ENCODE data around the gene LEMD1. TPM values are rescaled to one million over a fixed set of nuclear protein-coding genes. Genes with fewer than 3 reads are reported as not detected.

The LEMD1 gene
- total and polyA plus RNA-seq, 5 donors from 2014 or later: not detected

DNA sequence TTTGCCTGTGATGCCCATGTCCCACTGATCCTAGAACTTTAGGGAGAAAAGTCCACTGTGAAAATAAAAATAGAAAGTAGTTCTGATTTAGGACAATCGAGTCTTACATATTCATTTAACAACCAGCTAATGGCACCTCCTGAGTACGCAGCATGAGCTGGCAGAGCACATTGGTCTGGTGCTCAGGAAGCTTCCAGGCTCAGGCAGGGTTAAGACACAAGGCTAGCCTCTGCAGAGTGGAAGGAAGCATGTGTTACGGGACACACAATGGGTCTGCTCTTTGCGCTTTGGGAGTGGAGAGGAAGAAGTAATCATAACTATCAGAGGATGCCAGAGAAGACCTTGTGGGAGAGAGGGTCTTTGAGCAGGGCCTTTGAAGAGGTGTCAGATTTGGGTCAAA, 61.0 kb downstream of the LEMD1 start:
- H3K9me3 Mint-ChIP-seq: no peaks in the 10 kb centered on the region
- ATAC-seq (ENCODE audit: low read depth in 2 of 2) (no peak), DNase-seq (no peak)
- no peaks in the 10 kb centered on the region for H3K9me3 ChIP-seq (ENCODE audit: control insufficient read depth in 2 of 2, low read length in 2 of 2)
- H3K36me3 Mint-ChIP-seq: no peaks in the 10 kb centered on the region
- H3K4me1 ChIP-seq (ENCODE audit: control insufficient read depth, insufficient read depth, low read length, poor library complexity, severe bottlenecking): no peaks in the 10 kb centered on the region
- H3K4me3 Mint-ChIP-seq: no peak overlapping the region
- H3K4me1 Mint-ChIP-seq: no peaks in the 10 kb centered on the region
- H3K4me3 ChIP-seq (ENCODE audit: low read depth, low read length): no peak overlapping the region
- peak overlapping the region in 1 of 3 donors; percentile 21 for H3K27ac Mint-ChIP-seq
- peaks cover 41% of the 10 kb centered on the region for H3K27me3 Mint-ChIP-seq
- H3K36me3 ChIP-seq (ENCODE audit: control insufficient read depth, insufficient read depth, low read length): no peaks in the 10 kb centered on the region
- H3K27me3 ChIP-seq (ENCODE audit: control insufficient read depth, insufficient read depth, low read length): peaks cover 13% of the 10 kb centered on the region
- H3K27ac ChIP-seq (ENCODE audit: insufficient read depth, low read length, poor library complexity, severe bottlenecking): no peak overlapping the region

DNA sequence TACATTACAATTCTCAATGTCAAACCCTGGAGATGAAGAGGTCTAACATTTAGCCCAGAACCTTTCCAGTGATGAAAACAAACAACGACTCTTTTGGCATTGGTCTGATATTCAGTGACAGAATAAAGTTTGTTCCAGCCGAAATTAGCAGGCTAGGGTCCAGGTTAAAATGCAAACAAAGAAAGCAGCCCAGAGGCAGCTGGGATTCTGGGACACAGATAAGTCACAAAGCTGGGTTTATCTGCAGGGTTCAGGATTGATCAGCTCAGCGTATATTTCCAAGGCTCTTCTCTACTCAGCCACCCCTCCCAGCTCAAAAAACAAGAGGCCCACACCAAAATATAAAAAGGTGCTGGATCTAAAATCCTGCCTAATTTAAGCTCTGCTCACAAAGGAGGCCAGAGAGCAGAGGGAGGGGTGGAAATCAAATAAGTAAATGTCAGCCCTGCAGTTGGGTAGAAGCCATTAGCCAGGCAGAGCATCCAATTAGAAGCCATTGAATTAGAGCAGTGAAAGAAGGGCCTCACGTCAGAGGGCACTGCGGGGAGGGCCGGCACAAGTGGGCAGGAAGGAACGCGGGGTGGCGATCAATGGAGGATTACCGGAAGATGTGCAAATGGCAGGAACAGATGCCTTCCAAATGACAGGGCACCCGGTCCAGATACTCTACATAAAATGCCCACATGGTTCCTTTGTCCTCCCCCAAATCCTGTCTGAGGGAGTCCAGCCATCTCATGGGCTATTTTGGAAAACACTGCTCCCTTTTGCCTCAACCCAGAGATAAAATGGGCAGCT, 61.9 kb downstream of the LEMD1 start:
- H3K27ac Mint-ChIP-seq: no peak overlapping the region
- no peaks in the 10 kb centered on the region for H3K4me1 Mint-ChIP-seq
- ATAC-seq (ENCODE audit: low read depth in 2 of 2): no peak
- H3K27me3 ChIP-seq (ENCODE audit: control insufficient read depth, insufficient read depth, low read length): peaks cover 11% of the 10 kb centered on the region
- H3K4me1 ChIP-seq (ENCODE audit: control insufficient read depth, insufficient read depth, low read length, poor library complexity, severe bottlenecking): no peaks in the 10 kb centered on the region
- H3K4me3 Mint-ChIP-seq: no peak overlapping the region
- no peak overlapping the region for H3K4me3 ChIP-seq (ENCODE audit: low read depth, low read length)
- no peaks in the 10 kb centered on the region for H3K9me3 ChIP-seq (ENCODE audit: control insufficient read depth in 2 of 2, low read length in 2 of 2)
- no peaks in the 10 kb centered on the region for H3K36me3 Mint-ChIP-seq
- DNase-seq: no peak
- peaks cover 35% of the 10 kb centered on the region for H3K27me3 Mint-ChIP-seq
- H3K27ac ChIP-seq (ENCODE audit: insufficient read depth, low read length, poor library complexity, severe bottlenecking): no peak overlapping the region
- H3K36me3 ChIP-seq (ENCODE audit: control insufficient read depth, insufficient read depth, low read length): no peaks in the 10 kb centered on the region
- no peaks in the 10 kb centered on the region for H3K9me3 Mint-ChIP-seq

DNA sequence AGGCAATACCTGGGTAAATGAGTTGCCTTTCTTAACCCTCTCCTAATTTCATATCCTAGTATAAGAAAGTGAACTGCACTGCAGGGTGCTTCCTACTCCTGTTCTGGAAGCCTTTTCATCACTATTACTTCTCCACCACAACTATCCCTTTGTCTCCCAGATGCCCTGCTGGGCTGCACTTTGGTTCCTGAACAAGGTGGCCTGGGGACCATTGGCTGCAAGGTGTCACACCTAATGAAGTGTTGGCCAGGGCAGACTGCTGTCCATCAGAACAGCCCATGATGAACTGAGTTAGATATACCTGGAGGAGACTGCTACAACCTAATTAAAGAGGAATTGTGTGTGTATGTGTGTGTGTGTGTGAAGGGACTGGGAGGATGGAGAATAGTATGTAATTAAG, 63.3 kb downstream of the LEMD1 start:
- ATAC-seq (ENCODE audit: low read depth in 2 of 2) (no peak), DNase-seq (no peak)
- H3K36me3 Mint-ChIP-seq: no peaks in the 10 kb centered on the region
- H3K27me3 Mint-ChIP-seq: peaks cover 35% of the 10 kb centered on the region
- no peaks in the 10 kb centered on the region for H3K9me3 Mint-ChIP-seq
- H3K4me3 Mint-ChIP-seq: no peak overlapping the region
- peaks cover 0 to 4% (median 1%) of the 10 kb centered on the region in 4 donors for H3K4me1 Mint-ChIP-seq
- H3K9me3 ChIP-seq (ENCODE audit: control insufficient read depth in 2 of 2, low read length in 2 of 2): no peaks in the 10 kb centered on the region
- no peaks in the 10 kb centered on the region for H3K4me1 ChIP-seq (ENCODE audit: control insufficient read depth, insufficient read depth, low read length, poor library complexity, severe bottlenecking)
- no peak overlapping the region for H3K27ac Mint-ChIP-seq
- H3K4me3 ChIP-seq (ENCODE audit: low read depth, low read length): no peak overlapping the region
- H3K27ac ChIP-seq (ENCODE audit: insufficient read depth, low read length, poor library complexity, severe bottlenecking): no peak overlapping the region
- H3K36me3 ChIP-seq (ENCODE audit: control insufficient read depth, insufficient read depth, low read length): no peaks in the 10 kb centered on the region
- H3K27me3 ChIP-seq (ENCODE audit: control insufficient read depth, insufficient read depth, low read length): peaks cover 11% of the 10 kb centered on the region

GRCh38 chr1:205357567-205357966, 64.3 kb downstream of the LEMD1 start:
- Histone ChIP-seq H3K27me3 (ENCODE audit: control insufficient read depth, insufficient read depth, low read length) (peaks cover 9% of the 10 kb centered on the region), H3K4me3 (ENCODE audit: low read depth, low read length) (no peak overlapping the region), H3K27ac (ENCODE audit: insufficient read depth, low read length, poor library complexity, severe bottlenecking) (no peak overlapping the region), H3K4me1 (ENCODE audit: control insufficient read depth, insufficient read depth, low read length, poor library complexity, severe bottlenecking) (no peaks in the 10 kb centered on the region), H3K9me3 (ENCODE audit: control insufficient read depth in 2 of 2, low read length in 2 of 2) (no peaks in the 10 kb centered on the region), H3K36me3 (ENCODE audit: control insufficient read depth, insufficient read depth, low read length) (no peaks in the 10 kb centered on the region)
- Mint-ChIP-seq H3K27me3 (peaks cover 32% of the 10 kb centered on the region), H3K27ac (peak overlapping the region in 1 of 3 donors; percentile 10), H3K4me1 (peaks cover 0 to 4% (median 1%) of the 10 kb centered on the region in 4 donors), H3K4me3 (no peak overlapping the region), H3K9me3 (no peaks in the 10 kb centered on the region), H3K36me3 (no peaks in the 10 kb centered on the region)
- ATAC-seq (ENCODE audit: low read depth in 2 of 2): no peak
- DNase-seq: no peak

- DNase-seq (no peak), ATAC-seq (ENCODE audit: low read depth in 2 of 2) (no peak)
- Mint-ChIP-seq H3K27ac (peak within 1 kb of the TSS in 1 of 3 donors; percentile 10), H3K9me3 (no peaks in the 10 kb centered on the region), H3K27me3 (peaks cover 28% of the 10 kb centered on the region), H3K4me3 (no peak within 1 kb of the TSS), H3K36me3 (no peaks in the 10 kb centered on the region), H3K4me1 (peaks cover 0 to 4% (median 1%) of the 10 kb centered on the region in 4 donors)
- H3K4me3 ChIP-seq (ENCODE audit: low read depth, low read length): no peak within 1 kb of the TSS
- no peaks in the 10 kb centered on the region for H3K4me1 ChIP-seq (ENCODE audit: control insufficient read depth, insufficient read depth, low read length, poor library complexity, severe bottlenecking)
- H3K27me3 ChIP-seq (ENCODE audit: control insufficient read depth, insufficient read depth, low read length): peaks cover 9% of the 10 kb centered on the region
- H3K9me3 ChIP-seq (ENCODE audit: control insufficient read depth in 2 of 2, low read length in 2 of 2): no peaks in the 10 kb centered on the region
- H3K36me3 ChIP-seq (ENCODE audit: control insufficient read depth, insufficient read depth, low read length): no peaks in the 10 kb centered on the region
- H3K27ac ChIP-seq (ENCODE audit: insufficient read depth, low read length, poor library complexity, severe bottlenecking): no peak within 1 kb of the TSS
These were observed 65.3 kb downstream of the LEMD1 start, which contains the start of gene KLHDC8A for GRCh38 chr1:205356440-205357139. KLHDC8A (minus strand) TSS chr1:205356922; CDS start chr1:205343604, 13,318 bp downstream.

GRCh38 chr1:205355075-205355453, 66.8 kb downstream of the LEMD1 start:
- no peak for DNase-seq
- no peaks in the 10 kb centered on the region for H3K36me3 ChIP-seq (ENCODE audit: control insufficient read depth, insufficient read depth, low read length)
- H3K27me3 Mint-ChIP-seq: peaks cover 23% of the 10 kb centered on the region
- peaks cover 9% of the 10 kb centered on the region for H3K27me3 ChIP-seq (ENCODE audit: control insufficient read depth, insufficient read depth, low read length)
- no peaks in the 10 kb centered on the region for H3K4me1 ChIP-seq (ENCODE audit: control insufficient read depth, insufficient read depth, low read length, poor library complexity, severe bottlenecking)
- H3K4me3 Mint-ChIP-seq: no peak overlapping the region
- no peak overlapping the region for H3K27ac Mint-ChIP-seq
- no peak overlapping the region for H3K4me3 ChIP-seq (ENCODE audit: low read depth, low read length)
- H3K4me1 Mint-ChIP-seq: peaks cover 0 to 4% (median 1%) of the 10 kb centered on the region in 4 donors
- ATAC-seq (ENCODE audit: low read depth in 2 of 2): no peak
- no peaks in the 10 kb centered on the region for H3K36me3 Mint-ChIP-seq
- H3K27ac ChIP-seq (ENCODE audit: insufficient read depth, low read length, poor library complexity, severe bottlenecking): no peak overlapping the region
- no peaks in the 10 kb centered on the region for H3K9me3 Mint-ChIP-seq
- no peaks in the 10 kb centered on the region for H3K9me3 ChIP-seq (ENCODE audit: control insufficient read depth in 2 of 2, low read length in 2 of 2)

GRCh38 chr1:205354259-205355074, 67.4 kb downstream of the LEMD1 start:
- no peak overlapping the region for H3K27ac Mint-ChIP-seq
- no peak overlapping the region for H3K4me3 Mint-ChIP-seq
- ATAC-seq (ENCODE audit: low read depth in 2 of 2) (peak; percentile 60 to 68), DNase-seq (peak; percentile 42 to 78 (median 63))
- Histone ChIP-seq H3K36me3 (ENCODE audit: control insufficient read depth, insufficient read depth, low read length) (no peaks in the 10 kb centered on the region), H3K27me3 (ENCODE audit: control insufficient read depth, insufficient read depth, low read length) (peaks cover 9% of the 10 kb centered on the region), H3K9me3 (ENCODE audit: control insufficient read depth in 2 of 2, low read length in 2 of 2) (no peaks in the 10 kb centered on the region), H3K4me1 (ENCODE audit: control insufficient read depth, insufficient read depth, low read length, poor library complexity, severe bottlenecking) (no peaks in the 10 kb centered on the region), H3K4me3 (ENCODE audit: low read depth, low read length) (no peak overlapping the region), H3K27ac (ENCODE audit: insufficient read depth, low read length, poor library complexity, severe bottlenecking) (no peak overlapping the region)
- H3K36me3 Mint-ChIP-seq: no peaks in the 10 kb centered on the region
- H3K9me3 Mint-ChIP-seq: no peaks in the 10 kb centered on the region
- H3K27me3 Mint-ChIP-seq: peaks cover 18% of the 10 kb centered on the region
- peaks cover 0 to 4% (median 1%) of the 10 kb centered on the region in 4 donors for H3K4me1 Mint-ChIP-seq

Data from CD4-positive, CD25-positive, alpha-beta regulatory T cell (primary cell).